Fibroblast of lung (primary cell): ENCODE data around the gene NEURL1.

Source experiments
- EZH2 ChIP-seq: IDR thresholded peaks from 2 replicates; pipeline ENCODE4 v1.5.1; 2012; ENCODE audit warnings: low read length, control low read depth, mild to moderate bottlenecking; ENCODE audit errors: missing control alignments
- TF ChIP-seq, protein P1 (sequence below), 2 donors: IDR thresholded peaks in 1 of 2; conservative IDR thresholded peaks in 1 of 2; 1 replicate in 1 of 2; 2 replicates in 1 of 2; pipeline ENCODE4 v1.5.1; 2011 to 2012; ENCODE audit warnings: low read length in 2 of 2, control low read depth in 1 of 2, inconsistent platforms in 1 of 2, low read depth in 1 of 2, mild to moderate bottlenecking in 1 of 2

DNA sequence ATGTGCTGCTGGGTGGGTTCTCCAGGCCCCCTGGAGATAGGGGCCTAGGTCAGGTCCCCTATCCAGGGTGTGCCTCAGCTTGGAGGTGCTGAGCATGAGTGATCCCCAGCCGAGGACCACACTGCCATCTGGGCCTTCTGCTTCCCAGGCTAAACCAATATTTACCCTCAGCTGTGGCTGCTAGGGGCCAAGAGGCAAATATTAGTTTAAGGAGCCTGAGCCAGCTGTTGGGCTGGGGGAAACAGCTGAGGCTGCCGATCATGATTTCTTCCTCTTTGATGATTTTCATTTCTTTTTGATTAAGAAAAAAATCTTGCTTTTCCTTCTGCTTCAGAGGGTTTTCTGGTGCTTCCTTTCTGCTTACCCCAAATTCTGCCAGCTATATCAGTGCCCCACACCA lies 83.4 kb downstream of the NEURL1 start:
- TF ChIP-seq, protein P1, sequence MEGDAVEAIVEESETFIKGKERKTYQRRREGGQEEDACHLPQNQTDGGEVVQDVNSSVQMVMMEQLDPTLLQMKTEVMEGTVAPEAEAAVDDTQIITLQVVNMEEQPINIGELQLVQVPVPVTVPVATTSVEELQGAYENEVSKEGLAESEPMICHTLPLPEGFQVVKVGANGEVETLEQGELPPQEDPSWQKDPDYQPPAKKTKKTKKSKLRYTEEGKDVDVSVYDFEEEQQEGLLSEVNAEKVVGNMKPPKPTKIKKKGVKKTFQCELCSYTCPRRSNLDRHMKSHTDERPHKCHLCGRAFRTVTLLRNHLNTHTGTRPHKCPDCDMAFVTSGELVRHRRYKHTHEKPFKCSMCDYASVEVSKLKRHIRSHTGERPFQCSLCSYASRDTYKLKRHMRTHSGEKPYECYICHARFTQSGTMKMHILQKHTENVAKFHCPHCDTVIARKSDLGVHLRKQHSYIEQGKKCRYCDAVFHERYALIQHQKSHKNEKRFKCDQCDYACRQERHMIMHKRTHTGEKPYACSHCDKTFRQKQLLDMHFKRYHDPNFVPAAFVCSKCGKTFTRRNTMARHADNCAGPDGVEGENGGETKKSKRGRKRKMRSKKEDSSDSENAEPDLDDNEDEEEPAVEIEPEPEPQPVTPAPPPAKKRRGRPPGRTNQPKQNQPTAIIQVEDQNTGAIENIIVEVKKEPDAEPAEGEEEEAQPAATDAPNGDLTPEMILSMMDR (conservative IDR thresholded peaks at IDR 0.05 in 1 of 2, IDR thresholded peaks at IDR 0.05 in 1 of 2; ENCODE audit: low read depth in 1 of 2, low read length in 2 of 2) = no peak
- no peak for TF ChIP-seq EZH2
